SKM-1 treated with dmso at 0.1 percent for 144 hours (cell line): ENCODE data around the gene GMDS.

Source experiments
- DNase-seq: peaks from one replicate; lab custom pipeline; 2025; ENCODE audit not compliant: unreplicated experiment; lab: John Stamatoyannopoulos, UW

Gene GMDS

DNA sequence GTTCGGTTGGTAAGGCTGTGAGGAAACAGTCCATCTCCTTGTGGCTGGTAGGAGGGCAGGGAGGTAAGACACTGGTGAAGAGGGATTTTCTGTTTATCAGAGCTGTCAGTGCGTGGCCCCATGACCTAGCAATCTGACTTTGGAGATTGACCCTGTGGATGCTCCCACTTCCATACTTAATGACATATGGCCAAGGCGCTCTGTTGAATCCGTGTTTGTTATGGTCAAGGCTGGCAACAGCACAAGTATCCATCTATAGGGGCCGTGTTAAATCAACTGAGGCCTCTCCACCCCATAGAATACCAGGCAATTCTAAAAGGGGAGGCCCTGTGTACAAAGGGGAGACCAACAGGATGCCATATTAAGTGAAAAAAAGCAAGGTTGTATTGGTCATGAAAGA lies 661.3 kb downstream of the GMDS start:
- DNase-seq: no peak

- no peak for DNase-seq
Observed at GRCh38 chr6:1581120-1581991, 664.0 kb downstream of the GMDS start.

DNA sequence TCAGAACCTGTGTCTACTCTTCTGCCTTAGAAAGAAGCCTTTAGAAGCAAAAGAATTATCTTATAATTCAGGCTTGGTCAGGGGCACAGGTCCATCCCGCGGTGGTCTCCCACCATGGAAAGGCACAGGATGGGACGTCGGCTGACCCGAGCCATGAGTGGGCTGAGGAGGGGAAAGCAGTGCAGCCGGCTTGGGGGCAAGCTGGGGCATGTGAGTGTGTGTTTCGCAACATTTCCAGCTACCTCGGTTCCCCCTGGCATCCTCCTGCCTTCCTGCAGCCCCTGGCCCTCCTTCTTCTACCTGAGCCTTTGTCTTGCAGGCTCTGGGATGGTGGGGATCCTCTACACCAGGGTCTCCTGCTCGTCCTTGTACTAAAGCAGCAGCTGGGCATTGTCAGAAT lies 664.8 kb downstream of the GMDS start:
- DNase-seq: no peak

- no peak for DNase-seq
Observed at GRCh38 chr6:1580109-1580508, 665.3 kb downstream of the GMDS start.

GRCh38 chr6:1579096-1579495 lies 666.3 kb downstream of the GMDS start:
- no peak for DNase-seq

DNA sequence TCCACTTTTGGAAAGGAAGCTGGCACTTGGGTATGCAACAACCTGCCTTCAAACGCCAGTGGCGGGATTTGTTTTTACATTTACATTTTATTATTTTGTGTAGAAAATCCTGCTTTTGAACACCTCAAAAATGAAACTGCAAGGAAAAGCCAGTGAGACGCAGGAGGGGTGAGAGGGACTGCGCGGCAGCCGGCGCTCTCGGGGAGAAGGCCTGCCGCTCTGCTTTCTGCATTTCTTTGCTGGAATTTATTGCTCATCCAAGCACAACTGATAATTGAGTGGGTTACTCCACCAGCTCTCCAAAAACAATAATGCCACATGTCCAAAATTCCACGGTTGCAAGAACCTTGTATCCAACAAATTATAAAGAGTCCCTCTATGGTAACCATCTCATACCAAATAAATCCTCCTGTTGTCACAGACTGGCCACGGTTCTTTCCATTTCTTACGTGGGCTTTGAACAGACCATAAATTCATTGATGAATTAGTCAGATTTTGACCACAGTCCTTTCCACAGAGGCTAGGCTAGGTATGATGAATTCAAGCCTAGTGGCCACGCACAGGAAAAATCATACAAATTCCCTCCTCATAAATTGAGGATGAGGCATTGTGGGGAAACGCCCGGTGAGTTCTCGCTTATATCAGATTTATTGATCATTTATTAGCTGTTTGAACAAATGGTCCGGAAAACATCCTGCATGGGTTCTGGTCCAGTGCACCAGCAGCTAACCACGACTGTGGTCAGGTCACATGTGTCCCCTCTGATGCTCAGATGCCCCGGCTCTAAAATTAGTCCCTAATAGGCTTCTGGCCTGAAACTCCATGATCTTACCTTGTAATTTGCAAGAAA lies 667.3 kb downstream of the GMDS start:
- no peak for DNase-seq

- DNase-seq: no peak
Observed at GRCh38 chr6:1577146-1577680, 668.2 kb downstream of the GMDS start.

DNA sequence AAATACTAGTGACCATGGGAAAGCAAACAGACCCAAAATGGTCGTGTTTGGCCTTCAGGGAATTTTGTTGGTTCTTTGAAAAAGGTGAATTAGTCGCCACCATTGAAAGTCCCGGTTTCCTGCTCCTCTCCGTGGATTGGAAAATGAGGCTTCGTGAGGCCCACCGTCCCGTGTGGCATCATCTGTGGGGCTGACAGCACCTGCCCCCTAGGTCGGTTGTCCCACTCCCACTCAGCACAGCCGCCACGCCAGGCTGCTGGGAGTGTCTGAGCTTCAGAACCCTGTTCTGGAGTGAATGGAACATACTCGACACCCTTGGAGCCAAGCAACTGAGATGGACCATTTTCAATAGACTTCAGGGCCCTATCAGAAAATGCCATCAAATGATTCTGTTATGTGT lies 668.7 kb downstream of the GMDS start:
- DNase-seq: no peak

DNA sequence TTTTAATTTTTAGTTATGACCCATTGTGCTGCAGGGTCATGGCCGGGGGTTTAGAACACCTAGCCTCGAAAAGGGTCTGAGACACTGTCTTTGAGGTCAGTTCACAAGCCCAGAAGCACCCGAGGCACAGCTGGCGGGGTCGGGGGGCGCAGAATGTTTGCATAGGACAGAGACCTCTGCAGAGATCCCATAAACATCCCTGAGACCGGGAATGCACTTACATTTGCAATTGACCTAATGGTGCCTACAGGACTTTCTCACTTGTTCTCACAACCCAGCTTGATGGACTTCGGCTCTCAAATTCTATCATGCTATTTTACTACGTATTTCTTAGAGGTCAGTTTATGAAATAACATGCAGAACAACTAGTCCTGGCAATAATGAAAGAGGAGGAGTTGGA lies 669.2 kb downstream of the GMDS start:
- DNase-seq: no peak

DNA sequence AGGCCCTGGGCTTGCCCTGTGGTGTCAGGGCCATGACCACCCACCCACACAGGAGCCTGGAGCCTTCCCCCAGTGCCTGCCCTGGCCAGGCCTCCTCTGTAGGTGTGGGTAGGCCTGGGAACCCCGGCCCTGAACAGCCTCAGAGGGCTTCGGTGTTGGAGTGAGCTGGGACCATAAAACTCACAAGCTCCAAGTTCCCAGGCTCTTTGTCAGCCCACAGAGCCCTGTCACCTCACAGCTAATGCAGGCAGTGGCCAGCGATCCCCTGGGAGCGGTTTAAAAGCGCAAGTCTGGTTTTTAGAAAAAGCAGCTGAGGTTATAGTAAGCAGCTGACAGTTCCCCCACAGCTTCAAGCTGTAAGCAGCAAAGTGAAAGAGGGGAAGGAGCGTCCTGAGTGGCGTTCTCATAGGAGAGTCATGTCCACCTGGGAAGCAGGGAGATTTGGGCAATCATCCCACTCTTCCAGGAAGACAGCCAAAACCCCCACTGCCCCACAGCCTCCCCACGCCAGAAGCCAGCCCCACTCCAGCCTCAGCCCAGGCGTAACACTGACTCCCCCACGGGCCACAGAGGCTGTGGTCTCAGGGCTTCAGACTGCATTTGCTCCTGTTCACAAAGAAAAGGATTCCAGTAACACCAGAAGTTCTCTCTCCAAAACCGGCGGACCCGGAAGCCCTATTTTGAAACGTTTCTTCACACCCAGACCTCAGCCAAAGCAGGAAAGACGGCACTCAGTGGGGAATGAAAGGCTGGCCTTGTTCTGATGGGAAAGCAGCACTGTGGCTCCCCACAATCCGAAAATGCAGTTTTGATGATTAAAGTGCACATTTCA lies 670.0 kb downstream of the GMDS start:
- DNase-seq: no peak

DNA sequence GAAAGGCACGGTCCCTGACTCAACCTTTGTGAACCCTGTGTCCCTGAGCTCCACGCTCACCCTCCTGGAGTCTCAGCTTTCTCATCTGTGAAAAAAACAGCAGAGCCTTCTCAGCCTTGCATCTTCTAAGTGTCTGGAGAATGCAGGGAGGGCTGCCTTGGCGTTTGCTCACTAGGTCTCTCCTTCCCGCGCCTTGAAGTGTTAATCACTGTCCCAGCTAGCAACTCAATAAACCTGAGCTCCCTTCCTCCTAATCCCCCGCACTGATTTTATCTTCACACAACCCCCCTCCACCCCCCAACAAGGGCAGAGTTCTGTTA lies 670.6 kb downstream of the GMDS start:
- DNase-seq: no peak

GRCh38 chr6:1574083-1574761 lies 671.2 kb downstream of the GMDS start:
- no peak for DNase-seq
